ENCODE results near the gene SBNO2.

SBNO2 gene, protein sequence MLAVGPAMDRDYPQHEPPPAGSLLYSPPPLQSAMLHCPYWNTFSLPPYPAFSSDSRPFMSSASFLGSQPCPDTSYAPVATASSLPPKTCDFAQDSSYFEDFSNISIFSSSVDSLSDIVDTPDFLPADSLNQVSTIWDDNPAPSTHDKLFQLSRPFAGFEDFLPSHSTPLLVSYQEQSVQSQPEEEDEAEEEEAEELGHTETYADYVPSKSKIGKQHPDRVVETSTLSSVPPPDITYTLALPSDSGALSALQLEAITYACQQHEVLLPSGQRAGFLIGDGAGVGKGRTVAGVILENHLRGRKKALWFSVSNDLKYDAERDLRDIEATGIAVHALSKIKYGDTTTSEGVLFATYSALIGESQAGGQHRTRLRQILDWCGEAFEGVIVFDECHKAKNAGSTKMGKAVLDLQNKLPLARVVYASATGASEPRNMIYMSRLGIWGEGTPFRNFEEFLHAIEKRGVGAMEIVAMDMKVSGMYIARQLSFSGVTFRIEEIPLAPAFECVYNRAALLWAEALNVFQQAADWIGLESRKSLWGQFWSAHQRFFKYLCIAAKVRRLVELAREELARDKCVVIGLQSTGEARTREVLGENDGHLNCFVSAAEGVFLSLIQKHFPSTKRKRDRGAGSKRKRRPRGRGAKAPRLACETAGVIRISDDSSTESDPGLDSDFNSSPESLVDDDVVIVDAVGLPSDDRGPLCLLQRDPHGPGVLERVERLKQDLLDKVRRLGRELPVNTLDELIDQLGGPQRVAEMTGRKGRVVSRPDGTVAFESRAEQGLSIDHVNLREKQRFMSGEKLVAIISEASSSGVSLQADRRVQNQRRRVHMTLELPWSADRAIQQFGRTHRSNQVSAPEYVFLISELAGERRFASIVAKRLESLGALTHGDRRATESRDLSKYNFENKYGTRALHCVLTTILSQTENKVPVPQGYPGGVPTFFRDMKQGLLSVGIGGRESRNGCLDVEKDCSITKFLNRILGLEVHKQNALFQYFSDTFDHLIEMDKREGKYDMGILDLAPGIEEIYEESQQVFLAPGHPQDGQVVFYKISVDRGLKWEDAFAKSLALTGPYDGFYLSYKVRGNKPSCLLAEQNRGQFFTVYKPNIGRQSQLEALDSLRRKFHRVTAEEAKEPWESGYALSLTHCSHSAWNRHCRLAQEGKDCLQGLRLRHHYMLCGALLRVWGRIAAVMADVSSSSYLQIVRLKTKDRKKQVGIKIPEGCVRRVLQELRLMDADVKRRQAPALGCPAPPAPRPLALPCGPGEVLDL (N-terminal part only)

GRCh38 chr19:1173845-1174809 lies at the start of gene SBNO2:
Gene SBNO2 (minus strand): TSS chr19:1174268. CDS start chr19:1154276, 19,992 bp downstream.
- DNase-seq, result peak; percentile 67 to 71

- peak; percentile 53 to 56 for DNase-seq
These were observed 49.2 kb upstream of the SBNO2 start for GRCh38 chr19:1223018-1223855.

GRCh38 chr19:1222394-1222793 lies 48.3 kb upstream of the SBNO2 start:
- DNase-seq, result no peak

DNA sequence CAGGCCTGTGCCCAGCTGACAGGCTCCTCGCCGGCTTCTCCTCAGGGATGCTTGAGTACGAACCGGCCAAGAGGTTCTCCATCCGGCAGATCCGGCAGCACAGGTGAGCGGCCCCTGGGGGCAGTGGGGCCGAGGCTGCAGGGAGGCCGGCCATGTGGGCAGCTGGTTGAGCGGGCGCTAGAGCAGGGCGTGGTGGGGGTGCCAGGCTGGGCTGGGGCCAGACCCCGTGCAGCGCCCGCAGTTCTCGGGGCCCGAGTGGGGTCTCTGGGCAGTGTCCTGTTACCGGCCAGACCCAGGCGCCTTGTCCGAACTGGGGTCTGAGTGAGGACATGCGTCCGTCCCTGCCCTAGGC lies 47.8 kb upstream of the SBNO2 start:
- no peak for DNase-seq

DNA sequence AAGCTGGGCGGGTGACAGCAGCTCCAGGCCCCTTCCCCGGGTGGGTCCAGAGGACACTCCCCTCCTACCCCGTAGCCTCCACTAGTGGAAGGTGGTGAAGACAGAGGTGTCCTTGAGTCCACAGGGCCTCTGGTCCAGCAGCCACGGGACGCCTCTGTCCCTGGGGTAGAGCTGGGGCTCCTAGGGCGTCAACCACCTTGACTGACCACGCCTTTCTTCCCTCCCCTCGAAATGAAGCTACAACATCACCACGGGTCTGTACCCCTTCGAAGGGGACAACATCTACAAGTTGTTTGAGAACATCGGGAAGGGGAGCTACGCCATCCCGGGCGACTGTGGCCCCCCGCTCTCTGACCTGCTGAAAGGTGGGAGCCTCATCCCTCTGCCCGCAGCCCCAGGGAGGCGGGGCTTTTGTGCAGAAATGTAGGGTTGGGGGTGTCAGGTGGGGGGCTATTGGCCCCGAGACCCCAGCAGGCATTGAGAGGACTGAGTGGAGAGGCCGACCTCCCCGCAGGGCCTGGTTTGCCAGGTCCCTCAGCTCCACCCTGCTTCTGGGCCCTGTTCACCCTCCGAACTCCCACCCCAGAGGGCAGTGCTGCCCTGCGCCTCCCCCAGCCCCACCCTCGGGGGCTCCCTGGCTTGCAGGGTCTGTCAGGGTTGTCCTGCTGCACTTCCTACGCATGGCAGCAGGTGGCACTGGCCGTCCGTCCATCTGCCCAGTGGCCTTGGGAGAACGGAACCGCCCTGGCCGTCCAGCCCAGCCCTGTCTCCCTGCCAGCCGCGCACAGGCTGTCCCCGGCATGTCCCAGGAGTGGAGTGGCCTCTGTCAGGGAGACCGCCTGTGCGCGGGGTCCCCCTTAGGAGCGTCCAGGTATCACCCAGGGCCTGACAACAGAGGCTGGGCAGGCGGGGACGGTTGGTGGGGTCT lies 47.2 kb upstream of the SBNO2 start:
- peak; percentile 46 to 62 for DNase-seq

DNA sequence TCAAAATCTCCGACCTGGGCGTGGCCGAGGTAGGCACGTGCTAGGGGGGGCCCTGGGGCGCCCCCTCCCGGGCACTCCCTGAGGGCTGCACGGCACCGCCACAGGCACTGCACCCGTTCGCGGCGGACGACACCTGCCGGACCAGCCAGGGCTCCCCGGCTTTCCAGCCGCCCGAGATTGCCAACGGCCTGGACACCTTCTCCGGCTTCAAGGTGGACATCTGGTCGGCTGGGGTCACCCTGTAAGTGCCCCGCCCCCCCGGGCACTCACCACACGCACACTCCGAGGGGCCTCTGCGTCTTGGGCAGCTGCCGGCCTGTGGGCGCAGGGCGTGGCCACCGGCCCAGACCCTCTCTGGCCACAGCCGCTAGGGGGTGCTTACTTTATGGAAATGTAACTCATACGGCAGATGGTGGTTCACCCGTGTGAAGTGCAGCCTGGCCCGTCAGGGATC lies 46.4 kb upstream of the SBNO2 start:
- peak; percentile 81 to 90 for DNase-seq

GRCh38 chr19:1219786-1220476 lies 45.9 kb upstream of the SBNO2 start:
- no peak for DNase-seq

GRCh38 chr19:1218751-1219567 lies 44.9 kb upstream of the SBNO2 start:
- no peak for DNase-seq

DNA sequence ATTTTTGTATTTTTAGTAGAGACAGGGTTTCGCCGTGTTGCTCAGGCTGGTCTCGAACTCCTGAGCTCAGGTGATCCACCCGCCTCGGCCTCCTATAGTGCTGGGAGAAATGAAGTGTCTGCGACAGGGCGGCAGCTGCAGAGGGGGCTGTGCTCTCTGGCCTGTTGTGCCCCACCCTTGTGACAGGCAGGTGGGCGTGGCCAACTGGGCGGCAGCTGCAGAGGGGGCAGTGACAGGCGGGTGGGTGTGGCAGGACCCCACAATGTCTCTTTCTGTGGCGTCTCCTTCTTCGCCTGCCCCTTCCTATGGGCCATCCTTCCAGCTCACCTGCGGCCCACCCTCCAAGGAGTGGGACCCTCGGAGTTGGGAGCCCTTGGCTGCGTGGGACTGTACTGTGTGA lies 43.3 kb upstream of the SBNO2 start:
- no peak for DNase-seq

GRCh38 chr19:1216756-1217155 lies 42.7 kb upstream of the SBNO2 start:
- no peak for DNase-seq

- peak; percentile 62 for DNase-seq
These were observed 41.0 kb upstream of the SBNO2 start for GRCh38 chr19:1214862-1215731.

DNA sequence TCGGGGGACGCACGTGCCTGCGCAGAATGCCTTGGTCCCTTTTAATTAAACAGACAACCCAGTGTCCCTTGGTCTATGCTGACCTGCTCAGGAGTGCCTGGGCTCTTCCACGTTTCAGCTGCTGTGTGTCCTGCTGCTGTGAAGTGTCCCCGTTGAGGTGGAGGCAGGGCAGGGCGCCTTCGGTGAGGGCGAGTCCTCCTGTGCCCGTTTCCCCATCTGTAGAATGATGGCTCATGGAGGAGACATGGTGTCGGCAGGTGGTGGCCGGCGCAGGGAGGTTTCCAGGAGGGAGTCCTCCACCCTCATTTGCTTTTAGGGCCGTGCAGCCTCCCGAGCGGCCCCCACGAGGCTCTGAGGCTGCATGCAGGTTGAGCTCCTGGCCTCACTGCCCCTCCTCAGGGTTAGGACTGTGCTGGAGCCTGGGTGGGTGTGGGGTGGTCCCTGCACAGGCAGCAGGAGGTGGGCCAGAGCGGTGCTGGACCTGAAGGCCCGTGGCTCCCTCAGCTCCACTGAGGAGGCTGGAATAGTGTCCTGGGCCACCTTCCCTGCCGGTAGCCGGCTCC lies 40.3 kb upstream of the SBNO2 start:
- DNase-seq, result no peak

GRCh38 chr19:1213391-1214286 lies 39.6 kb upstream of the SBNO2 start:
- peak; percentile 86 to 87 for DNase-seq

DNA sequence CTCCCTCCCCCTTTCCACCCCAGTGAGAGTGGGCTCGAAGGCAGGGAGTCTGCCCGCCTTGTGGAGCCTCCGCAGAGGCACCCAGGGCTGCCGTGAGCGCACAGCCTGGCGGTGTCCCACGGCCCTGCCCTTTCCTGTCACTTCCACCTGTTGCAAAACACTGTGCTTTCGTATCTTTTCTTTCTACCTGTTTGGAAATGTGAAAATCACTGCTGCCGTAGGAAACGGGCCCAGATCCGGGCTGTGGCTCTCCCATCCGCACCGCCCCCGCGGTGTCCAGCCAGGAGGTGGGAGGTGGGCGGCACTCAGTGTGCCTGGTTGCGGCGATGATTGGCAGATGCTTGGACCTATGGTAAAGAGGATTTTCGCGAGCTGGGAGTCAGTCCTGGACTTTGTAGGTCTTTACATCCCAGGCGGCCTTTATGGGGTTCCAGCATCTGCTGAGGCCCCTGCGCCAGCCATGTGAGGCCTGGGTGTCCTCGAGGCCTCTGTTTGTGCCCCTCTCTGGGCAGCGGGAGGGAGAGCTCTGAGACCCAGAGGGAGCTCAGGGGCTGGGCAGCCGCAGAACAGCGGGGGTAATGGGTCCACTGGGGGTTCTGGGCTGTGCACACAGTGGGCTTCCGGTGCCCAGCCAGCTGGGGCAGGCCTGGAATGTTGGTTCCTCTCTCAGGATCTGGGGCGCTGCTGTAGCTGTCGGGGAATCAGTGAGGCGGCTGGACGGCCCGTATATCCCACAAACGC lies 37.6 kb upstream of the SBNO2 start:
- no peak for DNase-seq

DNA sequence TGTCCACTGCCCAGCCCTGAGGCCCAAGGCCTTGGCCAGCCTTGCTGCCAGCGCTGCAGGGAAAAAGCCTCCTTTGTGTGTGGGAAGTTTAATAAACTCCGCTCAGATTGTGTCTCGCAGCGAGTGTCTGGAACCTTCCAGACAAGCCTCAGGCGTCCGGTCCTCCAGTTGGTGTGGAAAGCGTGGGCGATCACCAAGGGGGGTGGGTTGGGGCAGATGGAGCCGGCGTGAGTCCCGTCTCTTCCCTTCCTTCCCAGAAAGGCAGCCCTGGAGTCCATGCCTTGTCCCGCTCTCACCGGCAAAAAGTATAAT lies 36.1 kb upstream of the SBNO2 start:
- no peak for DNase-seq

Measured in SHP77 (cell line).